ENCODE data around the gene POPDC2.

DNA sequence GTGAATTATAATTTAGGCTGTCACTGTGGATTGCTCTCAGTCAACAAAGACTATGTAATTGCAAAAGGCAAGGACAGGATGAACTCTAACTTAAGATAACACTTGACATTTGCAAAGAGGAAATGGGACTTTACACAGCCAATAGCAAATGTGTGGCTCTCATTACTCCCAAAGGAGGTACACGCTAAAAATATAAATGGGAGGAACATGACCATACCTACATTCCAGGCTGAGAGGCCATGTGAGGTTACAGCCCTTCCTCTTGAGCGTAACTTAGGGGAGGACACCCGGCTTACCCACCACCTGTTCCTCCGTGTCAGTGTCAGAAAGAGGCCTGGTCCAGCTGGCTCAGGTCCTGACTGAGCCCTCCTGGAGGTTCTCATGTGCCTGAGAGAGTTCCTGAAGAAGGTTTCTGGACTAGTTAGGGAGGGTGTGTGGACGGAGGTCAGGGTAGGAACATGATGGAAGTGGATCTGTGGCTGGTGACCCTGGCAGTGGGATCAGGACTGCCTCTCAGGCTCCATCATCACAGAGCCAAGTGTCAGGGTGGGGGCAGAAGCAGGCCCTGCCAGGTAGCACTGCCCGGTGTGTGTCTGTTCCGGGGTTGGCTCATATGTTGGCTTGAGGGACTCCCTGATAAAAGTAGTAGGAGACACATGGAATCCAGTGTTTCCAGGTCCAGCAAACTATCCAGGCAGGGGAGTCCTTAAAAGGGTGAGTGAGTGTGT is 7.9 kb downstream of the POPDC2 start:
- TF ChIP-seq CTCF (IDR thresholded peaks at IDR 0.05; ENCODE audit: borderline replicate concordance, extremely low read depth, low read length, poor library complexity, severe bottlenecking) (no peak), EZH2 (IDR thresholded peaks at IDR 0.05; ENCODE audit: borderline replicate concordance, low read depth, low read length, severe bottlenecking) (no peak)
